HepG2 (cell line): ENCODE data around the gene SIK2. TPM values are rescaled to one million over a fixed set of nuclear protein-coding genes. Genes with fewer than 3 reads are reported as not detected.
A peak's percentile ranks its signal among the peaks of the same experiment; 100 is the strongest.

Experiments
- ARID2 ChIP-seq: sonication (generic); formaldehyde crosslinking; IDR thresholded peaks from 2 replicates; pipeline ENCODE4 v1.8.1; 2022; ENCODE audit warnings: mild to moderate bottlenecking, missing genetic modification reagents, borderline replicate concordance
- ATF7-NPFF ChIP-seq: sonication (generic); formaldehyde crosslinking; IDR thresholded peaks from 2 replicates; pipeline ENCODE4 v1.8.1; 2023; ENCODE audit warnings: mild to moderate bottlenecking, low read depth, missing genetic modification reagents, moderate library complexity
- ELF1 ChIP-seq: sonication (generic); formaldehyde crosslinking; IDR thresholded peaks from 2 replicates; pipeline ENCODE4 v1.4.0; 2020; ENCODE audit warnings: missing genetic modification reagents
- HOMEZ ChIP-seq: IDR thresholded peaks from 2 replicates; pipeline ENCODE4 v1.6.1; 2016; ENCODE audit warnings: low read depth
- IRF9 ChIP-seq: sonication (generic); formaldehyde crosslinking; IDR thresholded peaks from 2 replicates; pipeline ENCODE4 v1.8.0; 2022; ENCODE audit warnings: missing genetic modification reagents, mild to moderate bottlenecking, borderline replicate concordance
- IRX3 ChIP-seq: sonication (generic); formaldehyde crosslinking; IDR thresholded peaks from 2 replicates; pipeline ENCODE4 v1.8.1; 2023; ENCODE audit warnings: mild to moderate bottlenecking, low read depth, missing genetic modification reagents, borderline replicate concordance
- MEIS1 ChIP-seq: sonication (generic); formaldehyde crosslinking; IDR thresholded peaks from 2 replicates; pipeline ENCODE4 v1.9.0; 2021; ENCODE audit warnings: mild to moderate bottlenecking, missing genetic modification reagents, moderate library complexity, borderline replicate concordance
- RERE ChIP-seq: IDR thresholded peaks from 2 replicates; pipeline ENCODE4 v1.6.1; 2016; ENCODE audit warnings: low read depth, missing genetic modification reagents, missing compliant biosample characterization
- ZBTB3 ChIP-seq: sonication (generic); formaldehyde crosslinking; IDR thresholded peaks from 2 replicates; pipeline ENCODE4 v1.4.0; 2020; ENCODE audit warnings: low read depth, mild to moderate bottlenecking, moderate library complexity, missing genetic modification reagents, borderline replicate concordance
- ZNF24 ChIP-seq: fragments of 450-650 bp; IDR thresholded peaks from 2 replicates; pipeline ENCODE4 v1.6.1; 2017; ENCODE audit warnings: antibody characterized with exemption, mild to moderate bottlenecking
- ZNF280D ChIP-seq: sonication (generic); formaldehyde crosslinking; IDR thresholded peaks from 2 replicates; pipeline ENCODE4 v1.5.1; 2020; ENCODE audit warnings: mild to moderate bottlenecking, missing genetic modification reagents
- ZNF414 ChIP-seq: sonication (generic); formaldehyde crosslinking; IDR thresholded peaks from 2 replicates; pipeline ENCODE4 v1.5.0; 2020; ENCODE audit warnings: missing genetic modification reagents
- ZNF746 ChIP-seq: sonication (generic); formaldehyde crosslinking; IDR thresholded peaks from 2 replicates; pipeline ENCODE4 v1.8.0; 2022; ENCODE audit warnings: mild to moderate bottlenecking, missing genetic modification reagents
- ZSCAN22 ChIP-seq: sonication (generic); formaldehyde crosslinking; IDR thresholded peaks from 2 replicates; pipeline ENCODE4 v1.4.0; 2020; ENCODE audit warnings: mild to moderate bottlenecking, missing genetic modification reagents
- ZSCAN31 ChIP-seq: sonication (generic); formaldehyde crosslinking; IDR thresholded peaks from 2 replicates; pipeline ENCODE4 v1.5.0; 2020; ENCODE audit warnings: low read depth, mild to moderate bottlenecking, missing genetic modification reagents
- polyA plus RNA-seq, 8 experiments: library from polyadenylated mRNA; depleted of rRNA in 3 of 8; stranded (reverse) in 7 of 8; unstranded in 1 of 8; fragments of >200 nt; fragmentation: Illumina TruSeq in 4 of 8; extraction: Trizol in 4 of 8; gene quantifications; 2 replicates each; pipeline versions ENCODE4 v1.2.1 to v1.2.3, GENCODE V29; 2011 to 2016; ENCODE audit warnings: low read depth in 4 of 8, missing spikeins in 1 of 8, mixed read lengths in 1 of 8; ENCODE audit not compliant: insufficient read depth in 1 of 8
- total RNA-seq, 5 experiments: library from RNA; depleted of rRNA; stranded (reverse); fragments of >200 nt; fragmentation: Illumina TruSeq; extraction: Trizol; gene quantifications; 2 replicates each; pipeline ENCODE4 v1.2.3, GENCODE V29; 2016; ENCODE audit warnings: low read depth in 1 of 5

Gene SIK2
- total and polyA plus RNA-seq, 2 of the 13 experiments (the other 11 are each of a cell fraction or from before 2014, with no cell fraction given) = 8.1 to 15.4 TPM

GRCh38 chr11:111726301-111726713 is 124.1 kb downstream of the SIK2 start (continued):
- peak; percentile 70; the same call in 1 of the 2 replicates for TF ChIP-seq RERE
- no peak for TF ChIP-seq ARID2 (CRISPR knock-in tag)
- no peak for TF ChIP-seq ZBTB3 (CRISPR knock-in tag)
- no peak for TF ChIP-seq IRX3 (CRISPR knock-in tag)
- no peak for TF ChIP-seq ZSCAN22 (CRISPR knock-in tag)
- 0 out of 2 replicates have a peak, but pooled peaks have one; percentile 37 for TF ChIP-seq ZNF746 (CRISPR knock-in tag)
- TF ChIP-seq ZNF24 = 0 out of 2 replicates have a peak, but pooled peaks have one; percentile 20
- no peak for TF ChIP-seq IRF9 (CRISPR knock-in tag)
- peak; percentile 76; the same call in 1 of the 2 replicates for TF ChIP-seq ZSCAN31 (CRISPR knock-in tag)
- no peak for TF ChIP-seq ATF7-NPFF
- peak; percentile 72; the same call in 1 of the 2 replicates for TF ChIP-seq HOMEZ (CRISPR knock-in tag)
- TF ChIP-seq ZNF414 (CRISPR knock-in tag) = peak; percentile 53; the same call in 1 of the 2 replicates
- peak; percentile 85 for TF ChIP-seq ZNF280D (CRISPR knock-in tag)
- peak; percentile 74; the same call in 1 of the 2 replicates for TF ChIP-seq MEIS1 (CRISPR knock-in tag)
- 0 out of 2 replicates have a peak, but pooled peaks have one; percentile 21 for TF ChIP-seq ELF1 (CRISPR knock-in tag)
